Trophoblast cell (in vitro differentiated cells and primary cell): Measurements from ENCODE around the gene PCNX1.

Experiments used
- DNase-seq, 2 donors: peaks; one replicate each; pipeline ENCODE4 v3.0.0-alpha.2; 2016
- H2AFZ ChIP-seq: 2 replicates; pipeline ENCODE4 v1.6.1; 2013; ENCODE audit warnings: low read length, moderate library complexity, mild to moderate bottlenecking; ENCODE audit not compliant: insufficient read depth, poor library complexity
- H2AK5ac ChIP-seq: 2 replicates; pipeline ENCODE4 v1.6.1; 2013; ENCODE audit warnings: mild to moderate bottlenecking, low read length
- H2BK120ac ChIP-seq: 2 replicates; pipeline ENCODE4 v1.6.1; 2013; ENCODE audit warnings: low read length, mild to moderate bottlenecking, moderate library complexity; ENCODE audit not compliant: insufficient read depth, poor library complexity
- H2BK12ac ChIP-seq: 2 replicates; pipeline ENCODE4 v1.6.1; 2013; ENCODE audit warnings: mild to moderate bottlenecking, low read length, moderate library complexity
- H2BK5ac ChIP-seq: 2 replicates; pipeline ENCODE4 v1.6.1; 2013; ENCODE audit warnings: low read length, low read depth, moderate library complexity, mild to moderate bottlenecking; ENCODE audit not compliant: poor library complexity
- H3K14ac ChIP-seq: 2 replicates; pipeline ENCODE4 v1.6.1; 2013; ENCODE audit warnings: mild to moderate bottlenecking, low read length
- H3K18ac ChIP-seq: 2 replicates; pipeline ENCODE4 v1.6.1; 2013; ENCODE audit warnings: mild to moderate bottlenecking, low read length
- H3K23ac ChIP-seq: 2 replicates; pipeline ENCODE4 v1.6.1; 2013; ENCODE audit warnings: low read length
- H3K27ac ChIP-seq: 2 replicates; pipeline ENCODE4 v1.5.1; 2013; ENCODE audit warnings: low read depth, mild to moderate bottlenecking, inconsistent platforms, low read length, moderate library complexity
- H3K27me3 ChIP-seq: 2 replicates; pipeline ENCODE4 v1.6.1; 2013; ENCODE audit warnings: inconsistent platforms, mild to moderate bottlenecking, low read length, moderate library complexity; ENCODE audit not compliant: insufficient read depth
- H3K36me3 ChIP-seq, 2 experiments: 1 replicate in 1 of 2; 2 replicates in 1 of 2; pipeline ENCODE4 v1.6.1; 2013; ENCODE audit warnings: low read length in 2 of 2, mild to moderate bottlenecking in 2 of 2, moderate library complexity in 1 of 2; ENCODE audit not compliant: insufficient read depth in 2 of 2, control insufficient read depth in 1 of 2
- H3K4ac ChIP-seq: 2 replicates; pipeline ENCODE4 v1.6.1; 2013; ENCODE audit warnings: low read depth, mild to moderate bottlenecking, low read length, moderate library complexity
- H3K4me1 ChIP-seq, 2 experiments: 1 replicate in 1 of 2; 2 replicates in 1 of 2; pipeline ENCODE4 v1.6.1; 2013; ENCODE audit warnings: low read length in 2 of 2, mild to moderate bottlenecking in 2 of 2, moderate library complexity in 1 of 2; ENCODE audit not compliant: insufficient read depth in 2 of 2, control insufficient read depth in 1 of 2
- H3K4me2 ChIP-seq: 2 replicates; pipeline ENCODE4 v1.6.1; 2013; ENCODE audit warnings: inconsistent platforms, mild to moderate bottlenecking, low read length, moderate library complexity
- H3K4me3 ChIP-seq: 2 replicates; pipeline ENCODE4 v1.5.1; 2013; ENCODE audit warnings: mild to moderate bottlenecking, low read depth, low read length, inconsistent platforms
- H3K79me1 ChIP-seq: one replicate; pipeline ENCODE4 v1.6.1; 2013; ENCODE audit warnings: low read length
- H3K79me2 ChIP-seq: 2 replicates; pipeline ENCODE4 v1.6.1; 2013; ENCODE audit warnings: low read length, mild to moderate bottlenecking; ENCODE audit not compliant: control insufficient read depth, insufficient read depth, poor library complexity
- H3K9ac ChIP-seq: 2 replicates; pipeline ENCODE4 v1.6.1; 2013; ENCODE audit warnings: mild to moderate bottlenecking, low read length
- H3K9me3 ChIP-seq: 2 replicates; pipeline ENCODE4 v1.6.1; 2013; ENCODE audit warnings: low read depth, mild to moderate bottlenecking, control low read depth, inconsistent platforms, low read length; ENCODE audit not compliant: insufficient read depth
- H4K12ac ChIP-seq: 2 replicates; pipeline ENCODE4 v1.6.1; 2013; ENCODE audit warnings: low read depth, mild to moderate bottlenecking, low read length, moderate library complexity
- H4K8ac ChIP-seq: 2 replicates; pipeline ENCODE4 v1.6.1; 2013; ENCODE audit warnings: low read depth, mild to moderate bottlenecking, low read length, moderate library complexity
- H4K91ac ChIP-seq: one replicate; pipeline ENCODE4 v1.6.1; 2013; ENCODE audit warnings: low read depth, mild to moderate bottlenecking, low read length, moderate library complexity
- WGBS: extraction: QIAGEN DNeasy Blood & Tissue Kit; methylation state at CpG from one replicate; pipeline ENCODE4 v1.1.7; 2013; ENCODE audit warnings: missing lambda C conversion rate; ENCODE audit not compliant: insufficient read length, insufficient coverage; ENCODE audit errors: extremely low coverage; 5-methylcytosine and 5-hydroxymethylcytosine counted together

Gene PCNX1

DNA sequence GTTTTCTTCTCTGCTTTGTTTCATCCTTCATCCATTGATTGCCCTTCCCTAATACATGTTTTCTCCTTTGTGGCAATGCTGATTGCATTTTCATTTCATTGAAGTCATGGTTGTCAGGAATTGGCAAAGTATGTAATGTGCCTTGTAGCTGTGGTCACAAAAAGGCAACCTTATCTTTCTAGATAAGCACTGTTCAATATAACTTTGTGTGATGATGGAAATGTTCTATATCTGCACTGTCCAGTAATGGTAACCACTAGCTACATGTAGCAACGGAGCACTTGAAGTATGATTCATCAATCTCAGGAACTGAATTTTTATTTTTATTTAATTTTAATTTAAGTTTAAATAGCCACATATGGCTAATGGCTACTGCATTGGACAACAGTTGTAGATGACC lies 79.8 kb downstream of the PCNX1 start:
- peaks cover 1 to 5% of the 10 kb centered on the region in 2 experiments for H3K36me3 ChIP-seq
- DNase-seq, result no peak
- H3K14ac ChIP-seq, result no peak overlapping the region
- no peak overlapping the region for H2BK12ac ChIP-seq
- H2BK120ac ChIP-seq, result no peak overlapping the region
- H3K4me2 ChIP-seq, result no peak overlapping the region
- H3K4ac ChIP-seq, result no peak overlapping the region
- H4K12ac ChIP-seq, result no peak overlapping the region
- no peak overlapping the region for H3K18ac ChIP-seq
- H3K9me3 ChIP-seq, result no peaks in the 10 kb centered on the region
- no peaks in the 10 kb centered on the region for H3K4me1 ChIP-seq
- no peaks in the 10 kb centered on the region for H3K79me1 ChIP-seq
- no peak overlapping the region for H2BK5ac ChIP-seq
- H3K27me3 ChIP-seq, result no peaks in the 10 kb centered on the region
- no peak overlapping the region for H3K4me3 ChIP-seq
- no peak overlapping the region for H3K27ac ChIP-seq
- H4K91ac ChIP-seq, result no peak overlapping the region
- WGBS, result no CpG with 5 or more reads among the region's 1 CpG
- no peak overlapping the region for H3K9ac ChIP-seq
- H2AFZ ChIP-seq, result no peak overlapping the region
- no peak overlapping the region for H3K23ac ChIP-seq
- no peak overlapping the region for H4K8ac ChIP-seq
- no peaks in the 10 kb centered on the region for H3K79me2 ChIP-seq
- H2AK5ac ChIP-seq, result no peak overlapping the region

DNA sequence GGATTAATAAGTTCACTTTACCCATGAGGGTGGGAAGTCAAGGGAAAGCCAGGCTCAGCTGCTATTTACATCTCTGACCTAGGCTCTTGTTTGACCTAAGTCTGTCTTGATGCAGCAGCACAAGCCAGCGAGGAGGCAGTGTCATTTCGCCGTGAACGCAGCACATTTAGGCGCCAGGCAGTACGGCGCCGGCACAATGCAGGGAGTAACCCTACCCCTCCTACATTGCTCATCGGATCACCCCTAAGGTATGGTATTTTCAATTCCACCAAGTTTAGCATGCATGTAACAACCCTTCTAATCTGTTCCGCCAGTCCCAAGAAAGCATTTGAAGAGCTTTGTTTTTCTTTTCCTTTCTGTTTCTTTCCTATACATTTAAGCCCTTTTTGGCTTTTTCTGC lies 81.2 kb downstream of the PCNX1 start:
- no peak overlapping the region for H4K91ac ChIP-seq
- no peak overlapping the region for H3K18ac ChIP-seq
- no peaks in the 10 kb centered on the region for H3K79me2 ChIP-seq
- peaks cover 1 to 5% of the 10 kb centered on the region in 2 experiments for H3K36me3 ChIP-seq
- H3K9ac ChIP-seq, result no peak overlapping the region
- H2AFZ ChIP-seq, result no peak overlapping the region
- no CpG with 5 or more reads among the region's 10 CpGs for WGBS
- H3K9me3 ChIP-seq, result no peaks in the 10 kb centered on the region
- DNase-seq, result no peak
- no peak overlapping the region for H3K27ac ChIP-seq
- no peak overlapping the region for H2BK5ac ChIP-seq
- no peak overlapping the region for H2BK12ac ChIP-seq
- no peak overlapping the region for H4K12ac ChIP-seq
- H4K8ac ChIP-seq, result no peak overlapping the region
- no peaks in the 10 kb centered on the region for H3K27me3 ChIP-seq
- no peaks in the 10 kb centered on the region for H3K79me1 ChIP-seq
- H2BK120ac ChIP-seq, result no peak overlapping the region
- H3K4me1 ChIP-seq, result no peaks in the 10 kb centered on the region
- H3K4ac ChIP-seq, result no peak overlapping the region
- H3K23ac ChIP-seq, result no peak overlapping the region
- H3K14ac ChIP-seq, result no peak overlapping the region
- H3K4me3 ChIP-seq, result no peak overlapping the region
- no peak overlapping the region for H2AK5ac ChIP-seq
- no peak overlapping the region for H3K4me2 ChIP-seq

DNA sequence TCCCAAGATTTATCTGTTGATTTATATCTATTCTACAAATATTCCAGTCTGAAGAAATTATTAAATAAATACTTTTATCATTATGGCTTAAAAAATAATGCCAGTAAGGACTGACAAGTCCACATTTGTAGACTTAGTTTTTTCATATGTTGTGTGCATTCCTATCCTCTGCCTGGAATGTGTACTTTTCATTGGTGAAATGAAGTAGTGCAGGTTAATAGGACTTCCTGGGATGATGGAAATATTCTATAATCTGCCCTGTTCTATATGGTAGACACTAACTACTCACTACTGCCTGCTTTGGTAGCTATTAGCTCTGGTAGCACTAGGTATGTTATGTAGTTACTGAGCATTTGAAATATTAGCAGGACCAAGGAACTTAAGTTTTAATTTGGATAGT lies 86.7 kb downstream of the PCNX1 start:
- H3K79me2 ChIP-seq, result no peaks in the 10 kb centered on the region
- no peak overlapping the region for H3K4me3 ChIP-seq
- no peak for DNase-seq

DNA sequence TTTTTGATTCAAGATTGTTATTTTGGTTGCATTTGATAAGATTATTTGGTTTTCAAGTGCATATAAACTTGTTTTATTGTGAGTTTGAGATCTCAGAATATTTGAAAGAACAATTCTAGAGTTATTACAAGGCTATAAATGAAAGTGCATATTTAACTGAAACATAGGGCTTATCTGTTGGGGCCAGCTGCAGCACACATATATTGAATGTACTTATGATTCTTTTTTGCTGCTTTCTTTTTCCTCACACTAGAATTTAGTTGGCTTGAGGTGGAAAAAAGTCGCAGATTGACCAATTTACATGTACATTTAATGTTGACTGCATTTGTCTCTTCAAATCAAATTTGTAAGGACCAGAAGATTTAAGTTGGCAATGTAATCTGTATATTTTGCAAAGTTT lies 88.0 kb downstream of the PCNX1 start:
- Histone ChIP-seq H3K4me1 (no peaks in the 10 kb centered on the region), H2AFZ (no peak overlapping the region), H3K4ac (no peak overlapping the region), H3K27ac (no peak overlapping the region), H4K12ac (no peak overlapping the region), H2AK5ac (no peak overlapping the region), H3K27me3 (no peaks in the 10 kb centered on the region), H3K14ac (no peak overlapping the region), H2BK5ac (no peak overlapping the region), H3K9me3 (no peaks in the 10 kb centered on the region), H3K18ac (no peak overlapping the region), H2BK120ac (no peak overlapping the region), H3K79me2 (no peaks in the 10 kb centered on the region), H4K91ac (no peak overlapping the region), H4K8ac (no peak overlapping the region), H2BK12ac (no peak overlapping the region), H3K4me2 (no peak overlapping the region), H3K4me3 (no peak overlapping the region), H3K9ac (no peak overlapping the region), H3K79me1 (no peaks in the 10 kb centered on the region), H3K23ac (no peak overlapping the region), H3K36me3 (peaks cover 3 to 5% of the 10 kb centered on the region in 2 experiments)
- WGBS, result no CpG with 5 or more reads among the region's 1 CpG
- no peak for DNase-seq

More for the DNA sequence above, 86.7 kb downstream of the PCNX1 start:
- Histone ChIP-seq H2BK5ac (no peak overlapping the region), H3K79me1 (no peaks in the 10 kb centered on the region), H3K36me3 (peaks cover 4 to 8% of the 10 kb centered on the region in 2 experiments), H3K14ac (no peak overlapping the region), H2AK5ac (no peak overlapping the region), H2BK12ac (no peak overlapping the region), H3K4me2 (no peak overlapping the region), H3K27ac (no peak overlapping the region), H4K8ac (no peak overlapping the region), H3K23ac (no peak overlapping the region), H2AFZ (no peak overlapping the region), H3K9ac (no peak overlapping the region), H3K18ac (no peak overlapping the region), H3K9me3 (no peaks in the 10 kb centered on the region), H4K91ac (no peak overlapping the region), H3K4me1 (no peaks in the 10 kb centered on the region), H3K4ac (no peak overlapping the region), H3K27me3 (no peaks in the 10 kb centered on the region), H2BK120ac (no peak overlapping the region), H4K12ac (no peak overlapping the region)
